ENCODE measurements around the gene FREM1. TPM values are rescaled to one million over a fixed set of nuclear protein-coding genes. Genes with fewer than 3 reads are reported as not detected.

Gene FREM1
- total RNA-seq, 4 donors from 2014 or later: 3.3 to 7.1 (median 5.2) TPM

- H3K4me3 ChIP-seq: peak overlapping the region; percentile 59 to 92 (median 80)
- no peak for DNase-seq (ENCODE audit: low spot score in 2 of 2)
- TF ChIP-seq EP300 (IDR thresholded peaks at IDR 0.05) (no peak), POLR2A (IDR thresholded peaks at IDR 0.05) (no peak), CTCF (IDR thresholded peaks at IDR 0.05) (no peak)
Measured at GRCh38 chr9:14692470-14693250, 217.6 kb downstream of the FREM1 start.

GRCh38 chr9:14690948-14691730 lies 219.1 kb downstream of the FREM1 start:
- no peaks in the 10 kb centered on the region for H3K27me3 ChIP-seq
- H3K36me3 ChIP-seq: peaks cover 0 to 29% (median 0%) of the 10 kb centered on the region in 3 donors
- peaks cover 0 to 27% (median 13%) of the 10 kb centered on the region in 4 donors for H3K4me1 ChIP-seq
- DNase-seq (ENCODE audit: low spot score in 2 of 2): no peak
- no peak overlapping the region for H3K4me3 ChIP-seq
- H3K27ac ChIP-seq: no peak overlapping the region
- TF ChIP-seq EP300 (IDR thresholded peaks at IDR 0.05) (no peak), POLR2A (IDR thresholded peaks at IDR 0.05) (no peak), CTCF (IDR thresholded peaks at IDR 0.05) (no peak)
- no peaks in the 10 kb centered on the region for H3K9me3 ChIP-seq
- WGBS, 2 donors: 81 to 84% methylated on average over 7 of the region's 7 CpGs

More at GRCh38 chr9:14692470-14693250, 217.6 kb downstream of the FREM1 start:
- Histone ChIP-seq H3K9me3 (no peaks in the 10 kb centered on the region), H3K27ac (peak overlapping the region in 3 of 4 donors; percentile 50 to 78 (median 78)), H3K4me1 (peaks cover 0 to 27% (median 13%) of the 10 kb centered on the region in 4 donors), H3K36me3 (peaks cover 0 to 21% (median 0%) of the 10 kb centered on the region in 3 donors), H3K27me3 (no peaks in the 10 kb centered on the region)
- 1 to 4% methylated on average over 11 to 22 of the region's 35 CpGs for WGBS, 2 donors

- no peak overlapping the region for H3K27ac ChIP-seq
- peaks cover 0 to 42% (median 0%) of the 10 kb centered on the region in 3 donors for H3K36me3 ChIP-seq
- no peak overlapping the region for H3K4me3 ChIP-seq
- H3K27me3 ChIP-seq: no peaks in the 10 kb centered on the region
- TF ChIP-seq POLR2A (IDR thresholded peaks at IDR 0.05) (no peak), EP300 (IDR thresholded peaks at IDR 0.05) (no peak), CTCF (IDR thresholded peaks at IDR 0.05) (no peak)
- no peaks in the 10 kb centered on the region for H3K9me3 ChIP-seq
- 81% methylated on average over 12 of the region's 12 CpGs for WGBS, 2 donors
- no peak for DNase-seq (ENCODE audit: low spot score in 2 of 2)
- peaks cover 0 to 20% (median 8%) of the 10 kb centered on the region in 4 donors for H3K4me1 ChIP-seq
Measured at GRCh38 chr9:14687042-14687719, 223.0 kb downstream of the FREM1 start.

- Histone ChIP-seq H3K4me3 (no peak overlapping the region), H3K36me3 (peaks cover 0 to 49% (median 0%) of the 10 kb centered on the region in 3 donors), H3K27ac (no peak overlapping the region), H3K9me3 (no peaks in the 10 kb centered on the region), H3K27me3 (no peaks in the 10 kb centered on the region), H3K4me1 (peaks cover 0 to 9% (median 4%) of the 10 kb centered on the region in 4 donors)
- TF ChIP-seq CTCF (IDR thresholded peaks at IDR 0.05): no peak
- no peak for TF ChIP-seq POLR2A (IDR thresholded peaks at IDR 0.05)
- no peak for TF ChIP-seq EP300 (IDR thresholded peaks at IDR 0.05)
- DNase-seq (ENCODE audit: low spot score in 2 of 2): no peak
Measured at GRCh38 chr9:14686168-14686567, 224.1 kb downstream of the FREM1 start.

Small RNAs within 50 kb of the gene (small RNA-seq; reads per million reads assigned to genes)
- gene RNU6-1260P: not detected

Other genes starting within 250 kb of the FREM1 start
- 10 to 100 TPM; 12.0 to 18.4 (median 16.1) TPM for gene ZDHHC21, start 217.0 kb downstream of the FREM1 start, total RNA-seq
- 1 to 10 TPM in 1 of 4 donors, not detected in 3; 1.5 TPM for gene CER1, start 187.7 kb downstream of the FREM1 start, total RNA-seq

Measured in tibial nerve (tissue), 4 donors.